ENCODE data around the gene OSTN.
"Not testable (repeated sequence)": the region's sequence is repeated elsewhere in the genome, so short reads cannot be mapped to it uniquely, and the experiment has no call there.

The OSTN gene

GRCh38 chr3:191268737-191269136 lies 69.7 kb downstream of the OSTN start:
- no peak for DNase-seq

- DNase-seq, result no peak
Measured at GRCh38 chr3:191269289-191270085, 70.4 kb downstream of the OSTN start.

- not testable (repeated sequence) for DNase-seq
Measured at GRCh38 chr3:191275244-191275643, 76.2 kb downstream of the OSTN start.

- DNase-seq, result no peak
Measured at GRCh38 chr3:191275751-191276150, 76.7 kb downstream of the OSTN start.

GRCh38 chr3:191280111-191280510 lies 81.1 kb downstream of the OSTN start:
- DNase-seq, result no peak

- no peak for DNase-seq
Measured at GRCh38 chr3:191280882-191281281, 81.8 kb downstream of the OSTN start.

GRCh38 chr3:191282251-191283185 lies 83.5 kb downstream of the OSTN start:
- DNase-seq, result no peak

- no peak for DNase-seq
Measured at GRCh38 chr3:191283400-191283799, 84.4 kb downstream of the OSTN start.

GRCh38 chr3:191290311-191291025 lies 91.4 kb downstream of the OSTN start:
- DNase-seq, result no peak

- DNase-seq, result no peak
Measured at GRCh38 chr3:191292243-191293015, 93.4 kb downstream of the OSTN start.

GRCh38 chr3:191294291-191294690 lies 95.2 kb downstream of the OSTN start:
- DNase-seq, result no peak

- DNase-seq, result peak; percentile 2
Measured at GRCh38 chr3:191296041-191296541, 97.0 kb downstream of the OSTN start.

GRCh38 chr3:191298846-191299245 lies 99.8 kb downstream of the OSTN start:
- no peak for DNase-seq

GRCh38 chr3:191300422-191300821 lies 101.4 kb downstream of the OSTN start:
- DNase-seq, result no peak

GRCh38 chr3:191301017-191301416 lies 102.0 kb downstream of the OSTN start:
- no peak for DNase-seq

- DNase-seq, result no peak
Measured at GRCh38 chr3:191301782-191302411, 102.9 kb downstream of the OSTN start.

GRCh38 chr3:191302451-191302850 lies 103.4 kb downstream of the OSTN start:
- no peak for DNase-seq

- DNase-seq, result no peak
Measured at GRCh38 chr3:191303596-191303995, 104.6 kb downstream of the OSTN start.

GRCh38 chr3:191306428-191306827 lies 107.4 kb downstream of the OSTN start:
- DNase-seq, result no peak

GRCh38 chr3:191307341-191307740 lies 108.3 kb downstream of the OSTN start:
- DNase-seq, result no peak

- no peak for DNase-seq
Measured at GRCh38 chr3:191313296-191313695, 114.3 kb downstream of the OSTN start.

Data from hematopoietic multipotent progenitor cell treated with erythropoietin and hydrocortisone succinate and interleukin-3 and kit ligand, for 6 days (in vitro differentiated cells).